NCI-H1694 treated with DMSO at 0.1 percent for 48 hours (cell line): ENCODE data around the gene DAPK1.

Experiments
- DNase-seq: peaks from one replicate; lab custom pipeline; 2025; lab: John Stamatoyannopoulos, UW

DAPK1 gene

GRCh38 chr9:87569518-87569917, 71.9 kb downstream of the DAPK1 start:
- DNase-seq, result no peak

GRCh38 chr9:87570000-87570908, 72.6 kb downstream of the DAPK1 start:
- DNase-seq, result no peak

GRCh38 chr9:87572719-87573118, 75.1 kb downstream of the DAPK1 start:
- DNase-seq, result no peak

- no peak for DNase-seq
Measured at GRCh38 chr9:87573841-87574342, 76.2 kb downstream of the DAPK1 start.

- DNase-seq, result no peak
Measured at GRCh38 chr9:87577746-87578145, 80.1 kb downstream of the DAPK1 start.

GRCh38 chr9:87578625-87579024, 81.0 kb downstream of the DAPK1 start:
- DNase-seq, result no peak

GRCh38 chr9:87579781-87580541, 82.3 kb downstream of the DAPK1 start:
- DNase-seq, result no peak

- DNase-seq, result no peak
Measured at GRCh38 chr9:87580941-87581438, 83.3 kb downstream of the DAPK1 start.

- DNase-seq, result no peak
Measured at GRCh38 chr9:87581513-87581912, 83.8 kb downstream of the DAPK1 start.

GRCh38 chr9:87581949-87582637, 84.4 kb downstream of the DAPK1 start:
- no peak for DNase-seq

- DNase-seq, result no peak
Measured at GRCh38 chr9:87584326-87584725, 86.7 kb downstream of the DAPK1 start.

GRCh38 chr9:87585123-87585855, 87.6 kb downstream of the DAPK1 start:
- DNase-seq, result no peak

- no peak for DNase-seq
Measured at GRCh38 chr9:87586731-87587355, 89.2 kb downstream of the DAPK1 start.

- DNase-seq, result no peak
Measured at GRCh38 chr9:87587356-87587745, 89.7 kb downstream of the DAPK1 start.

- no peak for DNase-seq
Measured at GRCh38 chr9:87587864-87588263, 90.2 kb downstream of the DAPK1 start.

GRCh38 chr9:87588339-87588738, 90.7 kb downstream of the DAPK1 start:
- no peak for DNase-seq

- DNase-seq, result no peak
Measured at GRCh38 chr9:87590996-87591395, 93.3 kb downstream of the DAPK1 start.

- DNase-seq, result no peak
Measured at GRCh38 chr9:87592554-87593358, 95.1 kb downstream of the DAPK1 start.

- DNase-seq, result no peak
Measured at GRCh38 chr9:87593359-87593980, 95.8 kb downstream of the DAPK1 start.

- no peak for DNase-seq
Measured at GRCh38 chr9:87594194-87594593, 96.5 kb downstream of the DAPK1 start.
